Kidney epithelial cell (primary cell): ENCODE results near the gene EGR4. TPM values are rescaled to one million over a fixed set of nuclear protein-coding genes. Genes with fewer than 3 reads are reported as not detected.

Source experiments
- DNase-seq: peaks from one replicate; pipeline ENCODE4 v3.0.0-alpha.2; 2010; ENCODE audit warnings: low read depth
- H3K27me3 ChIP-seq: 2 replicates; pipeline ENCODE4 v1.6.0; 2011; ENCODE audit warnings: low read length; ENCODE audit not compliant: control insufficient read depth, insufficient read depth
- H3K36me3 ChIP-seq: 2 replicates; pipeline ENCODE4 v1.5.1; 2011; ENCODE audit warnings: low read length; ENCODE audit not compliant: control insufficient read depth, insufficient read depth
- H3K4me3 ChIP-seq: 2 replicates; pipeline ENCODE4 v1.5.1; 2011; ENCODE audit warnings: low read depth, mild to moderate bottlenecking, control low read depth, low read length
- total RNA-seq: library from RNA; depleted of rRNA; stranded (reverse); fragments of >200 nt; gene quantifications from 2 replicates; pipeline ENCODE4 v1.2.3, GENCODE V29; 2015
- TF ChIP-seq, protein P1 (sequence below): IDR thresholded peaks from 2 replicates; pipeline ENCODE4 v1.5.1; 2011; ENCODE audit warnings: mild to moderate bottlenecking, moderate library complexity, low read length, control low read depth, inconsistent platforms; ENCODE audit not compliant: insufficient read depth, poor library complexity, severe bottlenecking

Gene EGR4
- total RNA-seq, 1 donor from 2014 or later: not detected

- Histone ChIP-seq H3K36me3 (no peaks in the 10 kb centered on the region), H3K27me3 (no peaks in the 10 kb centered on the region), H3K4me3 (no peak overlapping the region)
- TF ChIP-seq, protein P1, sequence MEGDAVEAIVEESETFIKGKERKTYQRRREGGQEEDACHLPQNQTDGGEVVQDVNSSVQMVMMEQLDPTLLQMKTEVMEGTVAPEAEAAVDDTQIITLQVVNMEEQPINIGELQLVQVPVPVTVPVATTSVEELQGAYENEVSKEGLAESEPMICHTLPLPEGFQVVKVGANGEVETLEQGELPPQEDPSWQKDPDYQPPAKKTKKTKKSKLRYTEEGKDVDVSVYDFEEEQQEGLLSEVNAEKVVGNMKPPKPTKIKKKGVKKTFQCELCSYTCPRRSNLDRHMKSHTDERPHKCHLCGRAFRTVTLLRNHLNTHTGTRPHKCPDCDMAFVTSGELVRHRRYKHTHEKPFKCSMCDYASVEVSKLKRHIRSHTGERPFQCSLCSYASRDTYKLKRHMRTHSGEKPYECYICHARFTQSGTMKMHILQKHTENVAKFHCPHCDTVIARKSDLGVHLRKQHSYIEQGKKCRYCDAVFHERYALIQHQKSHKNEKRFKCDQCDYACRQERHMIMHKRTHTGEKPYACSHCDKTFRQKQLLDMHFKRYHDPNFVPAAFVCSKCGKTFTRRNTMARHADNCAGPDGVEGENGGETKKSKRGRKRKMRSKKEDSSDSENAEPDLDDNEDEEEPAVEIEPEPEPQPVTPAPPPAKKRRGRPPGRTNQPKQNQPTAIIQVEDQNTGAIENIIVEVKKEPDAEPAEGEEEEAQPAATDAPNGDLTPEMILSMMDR: no peak
- DNase-seq: no peak
Measured at GRCh38 chr2:73333564-73333963, 40.2 kb upstream of the EGR4 start.

GRCh38 chr2:73324126-73324725 lies 30.9 kb upstream of the EGR4 start:
- TF ChIP-seq, protein P1: no peak
- no peaks in the 10 kb centered on the region for H3K36me3 ChIP-seq
- no peak for DNase-seq
- H3K4me3 ChIP-seq: no peak overlapping the region
- no peaks in the 10 kb centered on the region for H3K27me3 ChIP-seq

- TF ChIP-seq, protein P1: no peak
- Histone ChIP-seq H3K36me3 (no peaks in the 10 kb centered on the region), H3K4me3 (no peak overlapping the region), H3K27me3 (no peaks in the 10 kb centered on the region)
- DNase-seq: no peak
Measured at GRCh38 chr2:73323551-73323950, 30.2 kb upstream of the EGR4 start.

- Histone ChIP-seq H3K36me3 (no peaks in the 10 kb centered on the region), H3K27me3 (peaks cover 5% of the 10 kb centered on the region), H3K4me3 (no peak overlapping the region)
- TF ChIP-seq, protein P1: no peak
- no peak for DNase-seq
Measured at GRCh38 chr2:73314441-73314840, 21.1 kb upstream of the EGR4 start.

DNA sequence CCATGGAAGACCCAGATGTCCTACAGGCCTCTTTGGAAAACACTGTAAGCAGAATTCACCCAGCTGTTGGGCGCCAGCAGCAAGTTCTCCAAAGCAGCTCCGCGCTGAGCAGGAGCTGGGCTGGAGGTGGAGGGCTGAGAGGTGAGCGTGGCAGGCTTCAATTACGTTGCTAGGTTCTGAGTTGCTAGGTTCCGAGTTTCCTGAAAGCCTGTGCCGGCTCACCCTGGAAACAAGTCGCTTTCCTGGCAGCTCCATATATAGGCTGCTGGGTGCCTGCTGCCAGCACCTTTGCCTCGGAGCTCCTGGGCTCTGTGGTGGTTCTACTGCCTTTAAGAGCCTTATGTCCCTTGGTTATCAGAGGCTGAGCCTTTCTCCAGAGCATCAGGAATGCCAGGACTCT lies 14.4 kb upstream of the EGR4 start:
- Histone ChIP-seq H3K27me3 (peaks cover 10% of the 10 kb centered on the region), H3K36me3 (no peaks in the 10 kb centered on the region), H3K4me3 (no peak overlapping the region)
- no peak for DNase-seq
- TF ChIP-seq, protein P1: no peak

- TF ChIP-seq, protein P1: no peak
- no peak overlapping the region for H3K4me3 ChIP-seq
- DNase-seq: no peak
- H3K36me3 ChIP-seq: no peaks in the 10 kb centered on the region
- H3K27me3 ChIP-seq: peaks cover 12% of the 10 kb centered on the region
Measured at GRCh38 chr2:73301636-73302035, 8.3 kb upstream of the EGR4 start.
